GM21447 (cell line): ENCODE results near the gene SHISA7.
"Not testable (repeated sequence)": the region's sequence is repeated elsewhere in the genome, so short reads cannot be mapped to it uniquely, and the experiment has no call there.

Experiments
- ATAC-seq: cut with Tn5 transposase; IDR thresholded peaks from one replicate; pipeline ENCODE4 v1.9.1; 2021; ENCODE audit not compliant: unreplicated experiment

The SHISA7 gene

DNA sequence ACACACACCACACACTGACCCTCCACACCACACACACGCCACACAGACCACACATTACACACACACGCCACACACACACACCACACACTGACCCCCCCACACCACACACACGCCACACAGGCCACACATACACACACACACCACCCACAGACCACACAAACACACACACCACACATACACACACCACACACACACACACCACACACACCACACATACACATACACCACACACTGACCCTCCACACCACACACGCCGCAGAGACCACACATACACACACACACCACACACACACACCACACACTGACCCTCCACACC lies 5.0 kb upstream of the SHISA7 start:
- ATAC-seq, result not testable (repeated sequence)

DNA sequence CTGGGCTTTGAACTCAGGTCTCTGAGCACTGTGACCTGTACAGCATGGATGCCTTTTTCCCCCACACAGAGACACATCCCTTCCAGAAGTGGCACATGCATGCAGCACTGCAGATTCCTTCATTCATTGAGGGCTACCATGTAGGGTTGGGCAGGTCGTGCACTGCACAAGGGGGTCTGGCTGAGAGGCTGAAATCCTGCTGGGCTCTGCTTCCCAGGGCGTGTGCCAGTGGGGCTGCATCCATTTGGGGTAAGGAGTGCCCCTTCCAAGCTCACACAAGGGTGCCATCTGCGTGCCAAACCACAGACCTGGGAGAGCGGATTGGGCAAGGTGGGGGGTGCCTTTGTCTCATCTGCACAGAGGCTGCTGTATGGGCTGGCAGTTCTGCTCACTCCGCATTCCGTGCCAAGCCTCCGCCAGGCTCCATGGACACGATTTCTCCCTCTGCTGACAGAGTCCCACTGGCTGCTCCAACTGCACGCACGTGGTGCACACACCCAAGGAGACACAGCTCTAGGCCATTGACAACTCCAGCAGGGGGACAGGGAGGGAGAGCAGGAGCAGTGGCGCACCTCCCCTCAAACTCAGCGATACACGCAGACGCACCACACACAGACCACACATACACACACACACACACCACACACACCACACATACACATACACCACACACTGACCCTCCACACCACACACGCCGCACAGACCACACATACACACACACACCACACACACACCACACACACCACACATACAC lies 4.5 kb upstream of the SHISA7 start:
- no peak for ATAC-seq

DNA sequence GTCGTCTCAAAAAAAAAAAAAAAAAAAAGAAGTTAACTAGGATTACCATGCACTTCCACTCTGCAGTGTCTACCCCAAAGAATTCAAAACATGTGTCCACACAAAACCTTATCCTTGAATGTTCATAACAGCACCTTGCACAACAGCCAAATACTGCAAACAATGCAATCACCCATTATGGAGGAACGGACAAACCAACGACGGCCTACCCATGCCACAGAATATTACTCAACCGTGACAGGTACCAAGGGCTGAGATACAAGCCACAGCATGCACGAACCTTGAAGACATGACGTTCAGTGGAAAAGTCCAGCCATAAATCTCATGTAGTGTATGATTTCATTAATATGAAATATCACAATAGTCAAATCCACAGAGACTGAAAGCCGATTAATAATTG lies 3.0 kb upstream of the SHISA7 start:
- no peak for ATAC-seq

DNA sequence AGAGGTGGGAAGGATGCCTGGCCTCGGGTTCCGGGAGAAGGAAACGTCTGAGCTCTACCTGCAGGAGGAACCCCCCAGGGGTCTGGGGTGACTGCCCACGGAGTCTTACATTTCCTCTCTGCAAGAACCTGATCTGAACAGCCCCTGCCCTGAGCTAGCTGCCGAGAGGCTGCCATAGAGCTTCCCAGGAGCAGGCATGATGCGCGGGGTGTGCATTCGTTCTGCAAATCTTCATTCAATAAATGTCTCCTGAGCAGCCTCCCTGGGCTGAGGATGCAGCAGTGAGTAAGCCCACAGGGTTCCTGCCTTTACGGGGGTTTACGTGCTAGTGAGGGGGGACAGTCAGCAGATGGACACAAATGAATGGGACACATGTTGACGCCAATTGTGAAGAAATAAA lies 1.5 kb upstream of the SHISA7 start:
- ATAC-seq, result no peak

DNA sequence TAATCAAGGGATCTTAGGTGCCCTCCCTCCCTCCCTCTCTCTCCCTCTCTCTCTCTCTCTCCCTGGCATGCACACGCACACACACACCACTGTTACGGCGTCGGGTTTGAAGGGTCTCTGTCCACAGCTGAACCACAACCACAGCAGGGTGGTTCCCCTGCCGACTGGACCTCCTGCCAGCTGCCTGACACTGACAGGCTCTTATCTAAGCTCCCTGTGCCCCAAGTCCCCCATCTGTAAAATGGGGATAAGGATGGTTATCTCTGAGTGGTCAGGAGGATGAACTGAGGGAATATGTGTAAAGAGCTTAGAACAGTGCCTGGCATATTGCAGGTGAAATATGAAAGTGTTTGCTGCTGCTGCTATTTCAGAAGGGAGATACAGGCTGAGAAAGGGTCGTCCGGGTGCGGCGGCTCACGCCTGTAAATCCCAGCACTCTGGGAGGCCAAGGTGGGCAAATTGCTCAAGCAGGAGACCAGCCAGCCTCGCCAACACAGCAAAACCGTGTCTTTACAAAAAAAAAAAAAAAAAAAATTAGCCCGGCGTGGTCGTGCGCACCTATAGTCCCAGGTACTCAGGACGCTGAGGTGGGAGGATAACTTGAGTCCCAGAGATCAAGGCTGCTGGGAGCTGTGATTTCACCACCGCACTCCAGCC lies 852 bp upstream of the SHISA7 start:
- no peak for ATAC-seq

DNA sequence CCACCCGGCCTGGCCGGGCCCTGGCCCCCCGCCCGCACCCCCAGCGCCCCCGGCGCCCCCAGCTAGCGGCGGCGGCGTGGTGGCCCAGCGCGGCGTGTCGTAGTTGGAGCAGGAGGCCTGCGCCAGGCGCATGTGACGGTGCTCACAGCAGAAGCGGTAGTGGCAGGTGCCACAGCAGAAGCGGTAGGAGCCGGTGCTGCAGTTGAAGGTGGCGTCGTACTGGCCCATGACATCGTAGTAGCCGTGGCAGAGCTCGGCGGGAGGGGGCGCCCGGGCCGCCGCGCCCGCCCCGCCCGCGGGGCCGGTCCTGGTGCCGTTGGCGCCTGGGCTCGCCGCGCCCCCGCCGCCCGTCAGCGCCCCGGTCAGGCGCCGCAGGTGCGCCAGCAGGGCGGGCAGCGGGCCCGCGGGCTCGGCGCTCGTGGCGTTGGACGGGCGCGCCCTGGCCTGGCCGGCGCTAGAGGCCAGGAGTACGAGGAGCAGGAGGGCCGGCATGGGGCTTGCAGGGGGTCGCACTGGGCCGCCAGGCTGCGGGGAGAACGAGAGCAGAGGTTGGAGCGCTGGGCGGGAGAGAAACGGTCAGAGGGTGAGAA lies 633 bp downstream of the SHISA7 start:
- no peak for ATAC-seq

DNA sequence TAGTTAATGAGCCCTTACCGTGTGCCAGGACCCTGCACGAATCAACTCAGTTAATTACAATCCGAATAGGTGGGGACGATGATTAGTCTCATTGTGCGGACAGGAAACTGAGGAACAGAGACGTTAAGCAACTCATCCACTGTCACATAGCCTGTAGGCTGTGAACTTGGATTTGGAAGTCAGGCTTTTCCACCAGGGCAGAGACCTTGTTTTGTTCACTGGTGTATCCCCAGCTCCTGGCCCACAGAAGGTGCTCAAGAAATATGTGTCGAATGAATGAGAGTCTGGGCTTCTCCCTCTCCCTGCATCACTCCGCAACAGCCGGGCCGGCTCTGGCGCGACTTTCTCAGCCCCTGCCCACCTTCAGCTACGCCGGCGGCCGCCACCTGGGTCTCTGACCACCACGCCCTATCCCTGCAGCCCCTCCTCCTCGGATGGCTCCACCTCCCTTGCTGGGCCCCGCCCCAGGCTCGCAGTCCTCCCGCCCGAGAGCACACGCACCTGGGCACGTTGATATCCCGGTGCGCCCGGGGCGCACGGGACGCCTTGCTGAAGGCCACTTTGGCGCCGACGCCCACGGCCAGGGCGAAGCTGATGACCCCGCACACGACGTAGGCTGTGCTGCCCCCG lies 1.3 kb downstream of the SHISA7 start:
- no peak for ATAC-seq

DNA sequence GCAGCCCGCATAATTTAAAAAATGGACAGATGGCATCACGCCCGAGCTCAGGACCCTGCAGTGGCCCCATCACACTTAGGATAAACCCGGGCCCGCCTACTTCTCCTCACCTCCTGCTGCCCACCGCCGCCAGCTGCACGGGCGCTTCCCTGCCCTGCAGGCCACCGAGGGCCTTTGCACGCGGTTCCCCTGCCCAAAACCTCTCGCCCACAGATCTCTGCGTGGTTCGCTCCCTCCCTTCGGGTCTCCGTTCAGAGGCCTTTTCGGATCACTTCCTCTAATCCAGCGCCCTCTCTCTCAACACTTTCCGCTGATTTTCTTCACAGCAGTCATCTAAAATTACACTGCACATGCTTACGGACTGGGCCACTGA lies 1.8 kb downstream of the SHISA7 start:
- ATAC-seq, result no peak

DNA sequence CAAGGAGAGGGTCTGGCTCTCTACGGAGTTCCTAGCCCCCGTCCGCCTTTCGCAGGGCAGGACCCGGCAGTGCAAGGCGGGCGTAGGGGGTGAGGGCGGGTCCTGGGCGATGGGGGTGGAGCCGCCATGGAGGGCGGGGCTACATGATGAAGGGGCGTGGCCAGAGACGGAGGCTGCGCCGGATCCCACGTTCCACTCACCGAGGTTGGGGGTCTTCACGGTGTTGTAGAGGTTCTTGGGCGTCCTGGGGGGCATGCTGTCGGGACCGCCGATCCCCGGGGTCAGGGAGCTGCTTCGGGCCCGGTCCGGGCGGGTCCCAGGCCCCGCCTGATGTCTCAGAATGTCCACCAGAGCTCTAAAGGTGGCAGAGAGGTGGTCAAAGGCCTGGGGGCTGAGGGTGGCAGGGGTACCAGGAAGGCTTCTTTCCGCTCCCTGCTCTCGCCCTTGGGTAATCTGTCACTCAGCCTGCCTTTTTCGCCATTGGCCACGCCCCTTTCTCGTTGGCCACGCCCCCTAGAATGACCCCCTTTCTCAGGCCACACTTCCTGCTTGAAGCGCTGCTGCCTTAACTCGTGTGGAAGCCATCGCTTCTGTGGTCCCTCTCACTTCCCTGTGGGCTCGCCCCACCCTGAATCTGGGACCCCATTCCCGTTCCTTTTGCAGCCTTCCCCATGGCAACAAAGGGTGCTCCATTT lies 2.5 kb downstream of the SHISA7 start:
- ATAC-seq, result no peak

DNA sequence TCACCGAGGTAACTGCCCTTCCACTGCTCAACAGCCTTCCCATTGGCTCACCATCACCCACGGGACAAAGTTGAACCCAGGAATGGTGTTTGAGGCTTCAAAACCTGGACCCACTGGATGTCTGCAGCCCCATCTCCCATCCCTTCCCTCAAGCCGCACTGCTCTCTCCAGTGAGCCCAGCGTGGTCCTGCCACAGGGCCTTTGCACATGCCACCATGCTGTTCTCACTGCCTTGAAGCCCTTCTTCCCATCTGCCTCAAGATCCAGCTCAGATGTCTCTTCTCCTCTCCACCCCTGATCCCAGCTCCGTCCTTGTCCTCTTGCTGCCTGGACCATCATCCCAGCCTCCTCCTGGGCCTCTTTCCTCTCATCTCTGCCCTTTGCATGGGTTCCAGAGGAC lies 4.0 kb downstream of the SHISA7 start:
- ATAC-seq, result no peak

DNA sequence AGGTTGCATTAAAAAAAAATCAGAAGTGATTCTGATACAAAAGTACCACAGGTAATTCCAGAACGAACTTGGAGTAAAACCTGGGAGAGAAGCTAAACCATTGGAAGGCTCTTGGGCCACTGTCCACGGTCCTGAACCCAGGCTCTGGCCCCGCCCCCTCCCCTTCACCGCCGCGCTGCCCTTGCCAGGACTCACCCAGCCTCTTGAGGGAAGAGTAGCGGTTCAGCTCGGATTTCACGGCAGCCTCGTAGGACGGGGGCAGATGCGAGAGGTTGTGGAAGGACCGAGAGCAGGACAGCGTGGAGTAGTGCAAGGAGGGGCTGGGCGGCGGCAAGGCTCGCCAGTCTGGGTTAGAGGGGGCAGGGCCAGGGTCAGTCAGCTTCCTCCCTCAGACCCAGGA lies 5.7 kb downstream of the SHISA7 start:
- no peak for ATAC-seq

DNA sequence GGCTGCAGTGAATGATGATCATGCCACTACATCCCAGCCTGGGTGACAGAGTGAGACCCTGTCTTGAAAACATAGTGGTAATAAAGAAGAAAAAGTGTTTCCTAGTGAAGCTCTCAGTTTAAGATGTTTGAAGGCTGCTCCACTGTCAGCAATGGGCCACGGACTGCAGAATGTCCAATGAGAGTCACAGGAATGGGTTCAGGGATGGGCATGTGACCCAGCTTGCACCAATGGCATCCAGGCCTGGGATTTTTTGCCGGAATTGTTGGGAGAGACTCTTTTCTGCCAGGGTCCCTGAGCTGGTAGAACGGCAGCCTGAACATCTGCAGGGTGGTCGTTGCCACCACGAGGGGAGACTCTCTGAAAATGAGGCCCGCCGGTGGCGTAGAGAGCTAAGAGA lies 6.3 kb downstream of the SHISA7 start:
- no peak for ATAC-seq

DNA sequence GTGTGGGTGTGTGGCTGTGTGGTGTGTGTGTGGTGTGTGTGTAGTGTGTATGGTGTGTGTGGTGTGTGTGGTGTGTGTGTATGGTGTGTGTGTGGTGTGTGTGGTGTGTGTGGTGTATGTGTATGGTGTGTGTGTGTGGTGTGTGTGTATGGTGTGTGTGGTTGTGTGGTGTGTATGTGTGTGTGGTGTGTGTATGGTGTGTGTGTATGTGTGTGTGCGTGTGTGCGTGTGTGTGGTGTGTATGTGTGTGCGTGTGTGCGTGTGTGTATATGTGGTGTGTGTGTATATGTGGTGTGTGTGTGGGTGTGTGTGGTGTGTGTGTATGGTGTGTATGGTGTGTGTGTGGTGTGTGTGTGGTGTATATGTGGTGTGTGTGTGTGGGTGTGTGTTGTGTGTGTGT lies 8.1 kb downstream of the SHISA7 start:
- ATAC-seq, result no peak

DNA sequence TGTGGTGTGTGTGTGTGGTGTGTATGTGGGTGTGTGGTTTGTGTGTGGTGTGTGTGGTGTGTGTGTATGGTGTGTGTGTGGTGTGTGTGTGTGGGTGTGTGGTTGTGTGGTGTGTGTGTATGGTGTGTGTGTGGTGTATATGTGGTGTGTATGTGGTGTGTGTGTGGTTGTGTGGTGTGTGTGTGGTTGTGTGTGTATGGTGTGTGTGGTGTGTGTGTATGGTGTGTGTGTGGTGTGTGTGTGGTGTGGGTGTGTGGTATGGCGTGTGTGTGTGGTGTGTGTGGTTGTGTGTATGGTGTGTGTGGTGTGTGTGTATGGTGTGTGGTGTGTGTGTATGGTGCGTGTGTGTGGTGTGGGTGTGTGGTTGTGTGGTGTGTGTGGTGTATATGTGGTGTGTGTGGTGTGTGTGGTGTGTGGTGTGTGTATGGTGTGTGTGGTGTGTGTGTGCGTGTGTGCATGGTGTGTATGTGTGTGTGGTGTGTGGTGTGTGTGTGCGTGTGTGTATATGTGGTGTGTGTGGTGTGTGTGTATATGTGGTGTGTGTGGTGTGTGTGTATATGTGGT lies 8.7 kb downstream of the SHISA7 start:
- no peak for ATAC-seq

DNA sequence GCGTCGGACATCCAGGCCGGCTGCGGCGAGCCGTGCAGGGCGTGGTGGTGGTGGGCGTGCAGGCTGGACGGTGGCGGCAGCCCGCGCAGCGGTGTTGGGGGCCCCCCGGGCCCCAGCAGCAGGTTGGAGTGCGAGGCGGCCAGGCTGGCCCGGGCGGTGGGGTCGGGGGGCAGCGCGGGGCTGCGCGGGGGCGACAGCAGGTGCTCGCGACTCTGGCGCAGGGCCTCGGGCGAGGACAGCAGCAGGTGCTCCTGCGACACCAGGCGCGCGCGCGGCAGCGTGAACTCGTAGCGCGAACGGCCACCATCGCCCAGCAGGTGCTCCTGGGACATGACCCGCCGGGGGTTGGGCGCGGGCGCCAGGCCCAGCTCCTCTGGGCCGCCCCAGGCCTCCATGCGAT lies 9.8 kb downstream of the SHISA7 start:
- no peak for ATAC-seq

DNA sequence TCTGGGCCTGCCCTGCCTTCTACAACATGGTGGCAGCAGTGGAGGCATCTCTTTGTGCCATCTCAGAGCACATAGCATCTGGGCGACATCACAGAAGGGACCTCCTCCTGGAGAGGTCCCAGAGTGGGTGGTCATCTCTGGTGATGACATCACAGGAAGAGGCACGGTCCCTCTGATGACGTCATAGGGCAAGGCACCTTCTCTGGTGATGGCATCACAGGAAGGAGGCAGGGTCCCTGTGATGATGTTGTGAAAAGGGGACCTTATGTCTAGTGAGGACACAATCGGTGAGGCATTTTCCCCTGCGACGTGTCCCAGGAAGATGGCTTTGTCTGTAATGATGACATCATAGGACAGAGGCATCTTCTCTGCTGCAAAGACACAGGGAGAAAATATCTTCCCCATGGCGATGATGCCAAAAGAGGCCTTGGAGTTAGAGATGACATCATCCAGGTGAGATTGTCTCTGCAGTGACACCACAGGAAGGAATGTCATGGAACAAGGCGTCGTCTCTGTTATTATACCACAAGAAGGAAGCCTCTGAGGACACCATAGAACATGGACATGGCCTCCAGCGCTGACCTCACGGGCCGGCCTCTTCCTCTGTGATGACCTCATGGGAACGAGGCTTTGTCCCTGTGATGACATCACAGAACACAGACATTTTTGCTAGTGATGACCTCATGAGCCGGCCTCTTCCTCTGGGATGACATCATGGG lies 10.7 kb downstream of the SHISA7 start:
- ATAC-seq, result no peak

DNA sequence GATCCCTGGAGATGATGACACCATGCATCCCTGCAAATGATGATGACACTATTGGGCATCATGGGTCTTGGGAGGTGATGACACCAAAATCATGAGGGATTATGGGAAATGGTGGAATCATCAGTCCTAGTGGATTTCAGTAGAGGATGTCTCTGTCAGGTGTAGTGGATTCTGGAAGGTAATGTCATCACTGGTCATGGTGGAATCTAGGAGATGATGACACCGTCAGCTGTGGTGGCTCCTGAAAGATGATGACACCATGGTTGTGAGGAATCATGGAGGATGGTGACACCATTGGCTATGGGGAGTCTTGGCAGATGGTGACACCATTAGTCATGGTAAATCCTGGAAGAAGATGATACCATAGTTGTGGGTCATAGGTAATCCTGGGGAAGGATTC lies 11.9 kb downstream of the SHISA7 start:
- no peak for ATAC-seq

DNA sequence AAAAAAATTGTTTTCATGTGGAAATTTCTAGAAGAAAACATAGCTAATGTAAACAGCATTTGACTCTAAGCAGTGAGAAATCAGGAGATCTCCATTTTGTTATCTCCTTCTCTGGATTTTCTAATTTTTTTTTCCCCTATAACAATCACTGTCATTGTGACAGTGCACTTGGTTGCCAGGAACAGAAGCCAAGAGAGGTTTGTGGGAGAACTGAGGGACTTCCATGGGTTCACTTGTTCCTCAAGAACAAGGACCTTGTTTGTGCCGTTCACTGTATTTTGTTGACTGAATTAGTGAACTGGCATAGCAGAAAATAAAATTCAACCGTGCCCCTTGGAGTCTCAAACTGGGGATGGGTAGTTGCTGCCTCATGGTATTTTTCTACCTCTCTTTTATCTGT lies 17.1 kb downstream of the SHISA7 start:
- ATAC-seq, result no peak

DNA sequence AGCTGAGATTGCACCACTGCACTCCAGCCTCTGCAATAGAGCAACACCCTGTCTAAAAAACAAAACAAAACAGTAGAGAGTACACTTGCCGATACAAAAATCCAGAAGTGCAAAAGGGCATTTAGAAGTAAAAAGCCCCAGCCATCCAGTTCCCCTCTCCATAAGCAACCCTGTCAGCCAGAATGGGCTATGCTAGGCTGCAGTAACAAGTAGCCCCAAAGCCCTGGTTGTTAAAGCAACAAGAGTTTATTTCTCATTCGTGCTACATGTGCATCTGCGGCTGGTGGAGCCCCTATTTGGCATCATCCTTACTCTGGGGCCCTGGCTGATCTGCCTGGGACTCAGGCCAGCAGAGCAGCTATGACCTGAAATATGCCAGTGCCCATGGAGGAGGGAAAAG lies 18.6 kb downstream of the SHISA7 start:
- no peak for ATAC-seq

DNA sequence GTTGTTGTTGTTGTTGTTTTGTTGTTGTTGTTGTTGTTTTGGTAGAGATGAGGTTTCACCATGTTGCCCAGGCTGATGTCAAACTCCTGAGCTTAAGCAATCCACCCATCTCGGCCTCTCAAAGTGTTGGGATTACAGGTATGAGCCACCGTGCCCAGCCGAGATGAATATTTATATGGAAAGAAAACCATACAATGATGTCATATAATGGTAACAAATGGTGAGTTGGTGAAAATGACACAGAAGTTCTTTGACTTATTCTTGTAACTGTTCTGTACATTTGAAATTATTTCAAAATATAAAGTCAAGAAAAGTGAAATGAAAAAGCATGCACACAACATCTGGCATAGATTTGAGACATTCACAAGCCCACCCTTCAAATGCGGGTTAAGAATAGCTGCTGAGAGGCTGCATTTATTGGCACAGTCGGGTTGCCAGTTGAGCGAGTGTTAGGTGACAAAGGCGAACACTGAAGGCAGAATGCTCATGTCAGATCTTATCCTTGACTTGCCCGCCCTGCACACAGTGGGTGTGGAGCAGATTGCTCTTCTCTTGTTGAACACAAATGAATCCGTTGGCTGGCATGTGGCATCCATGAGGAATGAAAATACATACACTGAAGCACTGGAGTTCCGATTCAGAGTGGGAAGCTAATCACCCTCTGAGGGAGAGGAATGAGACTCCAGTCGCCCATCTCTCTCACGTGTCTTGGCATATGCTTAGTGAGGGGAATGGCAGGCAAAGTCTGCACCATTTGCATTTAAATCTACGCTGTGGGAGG lies 19.7 kb downstream of the SHISA7 start:
- no peak for ATAC-seq
